OCI-LY7 (cell line): ENCODE data around the gene IGF1.

Experiments
- CTCF ChIP-seq: fragments of 200-600 bp; sonication (generic); conservative IDR thresholded peaks from 2 replicates; pipeline ENCODE4 v1.5.1; 2014; ENCODE audit warnings: mild to moderate bottlenecking, antibody characterized with exemption, low read length, moderate library complexity, mixed read lengths
- EZH2phosphoT487 ChIP-seq: fragments of 200-600 bp; sonication (generic); IDR thresholded peaks from 2 replicates; pipeline ENCODE4 v1.6.1; 2018; ENCODE audit warnings: low read depth, borderline replicate concordance, mild to moderate bottlenecking, mixed run types, antibody characterized with exemption, low read length, moderate library complexity, mixed read lengths

GRCh38 chr12:102498471-102498870, 18.1 kb upstream of the IGF1 start:
- no peak for TF ChIP-seq CTCF
- no peak for TF ChIP-seq EZH2phosphoT487
